Measurements from ENCODE around the gene BRD1.
"Not testable (repeated sequence)": the region's sequence is repeated elsewhere in the genome, so short reads cannot be mapped to it uniquely, and the experiment has no call there.

Gene BRD1

DNA sequence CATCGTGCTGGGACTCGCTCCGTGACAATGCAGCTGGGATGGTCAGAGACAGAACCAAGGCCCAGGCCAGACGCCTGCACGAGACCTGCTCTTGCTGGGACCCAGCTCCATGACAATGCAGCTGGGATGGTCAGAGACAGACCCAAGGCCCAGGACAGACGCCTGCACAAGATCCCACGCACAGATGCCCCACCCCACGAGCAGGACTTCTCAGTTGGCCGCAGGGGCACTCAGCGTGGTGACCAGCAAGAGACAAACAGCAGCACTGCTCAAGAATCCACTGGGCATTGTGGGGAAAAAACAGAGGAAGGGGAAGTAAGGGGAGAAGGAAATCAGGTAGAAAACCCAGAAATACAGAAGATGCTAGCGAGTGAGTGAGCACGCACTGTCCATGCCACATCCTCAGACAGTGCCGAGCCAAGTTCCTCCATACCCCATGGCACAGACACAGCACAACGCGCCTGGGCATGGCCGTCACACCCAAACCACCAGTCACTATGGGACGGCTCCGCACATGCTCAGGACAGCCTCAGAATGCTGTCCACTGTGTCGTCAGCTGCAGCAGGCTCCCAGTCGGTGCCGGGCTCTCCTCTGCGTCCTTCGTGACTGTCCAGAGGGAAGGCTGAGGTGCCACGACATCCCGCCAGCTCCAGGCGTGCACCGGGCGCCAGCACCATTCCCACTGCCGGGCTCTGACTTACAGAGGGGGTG, 44.5 kb downstream of the BRD1 start:
- DNase-seq (ENCODE audit: low read depth), result no peak

- not testable (repeated sequence) for DNase-seq (ENCODE audit: low read depth)
Observed at GRCh38 chr22:49781886-49782285, 45.8 kb downstream of the BRD1 start.

DNA sequence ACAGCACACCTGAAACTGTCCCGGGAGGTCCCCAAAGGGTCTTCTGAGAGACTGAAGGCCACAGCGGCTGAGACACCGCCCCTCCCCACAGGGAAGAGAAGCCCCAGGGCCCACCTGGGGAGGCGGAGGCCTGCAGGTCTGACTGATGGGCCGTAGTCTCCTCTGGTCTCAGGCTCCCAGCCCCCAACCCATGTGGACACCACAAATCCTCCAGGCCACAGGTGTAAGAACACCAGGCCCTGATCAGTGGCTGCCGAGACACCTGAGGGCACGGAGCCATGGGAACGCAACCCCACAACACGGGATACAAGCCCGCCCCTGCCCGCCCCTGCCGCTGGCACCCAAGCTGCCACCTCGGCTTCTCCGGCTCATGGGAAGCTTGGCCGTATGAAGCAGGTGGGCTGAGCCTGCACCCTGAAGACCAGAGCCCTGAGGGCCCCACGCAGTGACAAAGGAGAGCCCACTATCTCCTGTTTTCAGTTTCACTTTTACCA, 46.3 kb downstream of the BRD1 start:
- DNase-seq (ENCODE audit: low read depth), result no peak

DNA sequence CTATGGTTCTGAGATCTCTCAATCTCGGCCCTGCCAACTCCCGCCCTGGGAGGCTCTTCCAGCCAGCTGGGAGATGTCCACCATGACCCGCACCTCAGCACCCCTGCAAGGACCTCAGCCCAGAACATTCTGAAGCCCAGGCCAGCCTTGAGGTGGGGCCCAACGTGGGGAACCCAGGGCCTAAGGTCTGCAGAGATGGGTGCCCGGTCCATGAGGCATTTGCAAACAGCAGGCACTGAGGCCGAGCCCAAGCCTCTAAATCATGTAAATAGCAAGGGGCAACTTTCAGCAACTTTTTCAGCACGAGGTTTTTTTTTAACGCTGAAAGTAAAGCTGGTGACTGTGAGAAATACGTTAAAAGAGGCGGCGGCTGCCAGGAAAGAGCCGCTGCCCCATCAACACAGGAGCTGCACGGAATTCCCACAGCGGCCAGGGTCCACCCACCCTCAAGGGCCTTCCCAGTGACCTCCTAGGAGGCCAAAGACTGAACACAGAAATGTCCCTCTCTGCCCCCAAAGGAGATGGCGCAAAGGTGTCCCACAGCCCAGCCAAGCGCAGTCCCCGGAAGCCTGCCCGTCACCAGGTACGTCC, 46.9 kb downstream of the BRD1 start:
- DNase-seq (ENCODE audit: low read depth), result no peak

GRCh38 chr22:49779853-49780697, 47.6 kb downstream of the BRD1 start:
- DNase-seq (ENCODE audit: low read depth), result peak; percentile 26

DNA sequence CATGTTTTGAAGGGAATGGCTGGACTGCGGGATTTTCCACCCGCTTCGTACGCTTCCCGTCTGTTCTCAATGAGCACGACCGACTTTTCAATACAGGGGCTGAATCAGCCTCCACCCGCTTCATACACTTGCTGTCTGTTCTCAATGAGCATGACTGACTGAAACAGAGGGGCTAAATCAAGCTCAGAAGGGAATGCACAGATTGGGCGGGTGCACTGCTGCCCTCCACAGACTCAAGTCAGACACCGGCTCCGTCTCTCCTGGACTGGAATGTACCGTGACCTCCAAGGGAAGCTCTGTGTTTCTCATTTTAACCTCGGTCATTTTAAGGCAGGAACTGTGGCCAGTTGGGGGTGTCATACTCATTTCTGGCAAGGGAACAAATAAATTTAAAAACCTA, 48.5 kb downstream of the BRD1 start:
- DNase-seq (ENCODE audit: low read depth), result no peak

GRCh38 chr22:49777569-49778249, 50.0 kb downstream of the BRD1 start:
- DNase-seq (ENCODE audit: low read depth), result no peak

DNA sequence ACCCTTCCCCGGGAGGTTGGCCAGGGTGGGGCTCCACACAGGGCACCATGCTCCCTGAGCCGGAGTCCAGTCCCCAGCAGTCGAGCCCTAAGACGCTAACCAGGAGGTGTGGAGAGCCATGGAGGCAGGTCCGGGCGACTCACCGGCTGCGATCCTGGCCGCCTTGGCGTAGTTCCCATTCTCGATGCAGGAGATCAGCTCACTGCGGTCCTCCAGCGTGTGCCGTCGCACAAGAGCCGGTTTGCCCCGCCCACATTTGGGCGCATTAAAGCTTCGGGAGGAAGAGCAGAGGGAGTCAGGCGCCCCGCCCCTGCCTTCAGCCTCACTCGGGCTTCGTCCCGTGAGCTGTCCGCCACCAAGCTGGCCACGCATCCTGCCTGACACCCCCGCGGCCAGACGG, 50.8 kb downstream of the BRD1 start:
- DNase-seq (ENCODE audit: low read depth), result no peak

DNA sequence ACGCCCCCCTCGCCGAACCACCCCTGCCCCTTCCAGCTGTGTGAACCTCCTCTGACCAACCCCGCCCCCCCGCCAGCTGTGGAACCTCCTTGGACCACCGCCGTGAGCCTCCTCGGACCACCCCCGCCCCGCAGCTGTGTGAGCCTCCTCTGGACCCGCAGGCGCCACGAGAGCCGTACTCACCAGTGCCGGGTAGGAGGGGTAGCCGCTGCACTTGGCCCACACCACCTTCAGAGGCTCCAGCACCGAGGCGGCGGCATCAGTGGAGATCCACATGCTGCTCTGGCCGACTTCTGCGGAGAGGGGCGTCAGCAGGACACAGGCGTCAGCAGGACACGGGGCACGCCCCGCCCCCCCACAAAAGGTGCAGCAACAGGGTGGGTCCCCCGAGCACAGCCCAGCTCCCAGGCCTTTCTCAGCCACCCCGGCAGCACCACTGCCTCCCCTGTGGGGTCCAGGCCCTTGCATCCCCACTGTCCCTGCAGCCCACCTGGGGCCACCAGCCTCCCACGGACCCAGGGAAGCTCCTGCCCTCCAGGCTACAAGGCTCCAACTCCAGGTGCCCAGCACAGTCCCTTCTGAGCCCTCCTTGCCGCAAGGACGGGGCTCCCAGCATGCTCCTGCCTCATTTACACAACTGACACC, 51.7 kb downstream of the BRD1 start:
- no peak for DNase-seq (ENCODE audit: low read depth)

GRCh38 chr22:49775191-49775866, 52.3 kb downstream of the BRD1 start:
- DNase-seq (ENCODE audit: low read depth), result no peak

DNA sequence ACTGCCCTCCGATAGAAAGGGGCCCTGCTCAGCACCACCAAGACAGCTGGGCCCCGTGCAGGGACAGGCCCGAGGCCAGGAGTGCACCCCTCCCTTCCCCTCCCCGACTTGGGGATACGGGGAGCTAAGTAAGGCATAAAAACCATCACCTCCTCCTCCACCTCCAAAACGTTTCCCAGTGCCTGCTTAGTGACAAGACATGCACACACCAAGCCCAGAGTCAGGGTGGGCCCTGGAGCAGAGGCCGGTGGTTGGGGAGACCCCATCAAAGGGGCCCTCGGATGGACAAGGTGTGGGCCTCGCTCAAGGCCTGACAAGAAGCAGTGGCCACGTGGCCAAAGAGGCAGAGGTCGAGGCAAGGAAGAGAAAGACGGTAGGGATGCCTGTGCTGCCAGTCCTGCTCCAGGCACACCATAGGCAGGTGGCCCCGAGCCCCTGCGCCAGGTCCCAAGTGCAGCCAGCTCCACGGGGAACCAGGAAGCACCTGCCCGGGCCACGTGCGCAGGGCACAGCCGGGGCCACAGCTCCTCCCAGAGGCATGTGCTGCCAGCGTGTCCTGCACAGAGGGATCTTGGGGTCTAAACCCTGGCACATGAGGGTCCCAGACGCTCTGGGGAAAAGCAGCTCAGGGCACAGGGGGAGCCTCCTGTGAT, 53.0 kb downstream of the BRD1 start:
- DNase-seq (ENCODE audit: low read depth), result no peak

DNA sequence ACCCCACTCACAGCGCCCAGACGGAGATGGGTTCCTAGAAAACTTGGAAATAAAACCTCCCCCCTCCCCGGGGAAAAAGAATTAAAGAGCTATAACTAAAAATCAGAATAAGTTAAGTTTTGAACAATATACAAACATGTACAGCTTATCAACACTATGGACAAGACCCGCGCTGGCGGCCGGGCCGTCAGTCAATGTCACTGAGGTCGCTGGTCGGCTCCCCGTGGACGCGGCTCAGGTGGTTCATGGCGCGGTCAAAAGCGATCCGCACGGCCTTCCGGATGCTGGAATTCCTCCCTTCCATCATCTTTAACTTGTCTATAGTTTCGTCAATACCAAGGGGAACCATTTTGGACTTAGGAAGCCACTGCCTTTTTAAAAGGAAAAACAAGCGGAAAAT, 53.6 kb downstream of the BRD1 start:
- no peak for DNase-seq (ENCODE audit: low read depth)

DNA sequence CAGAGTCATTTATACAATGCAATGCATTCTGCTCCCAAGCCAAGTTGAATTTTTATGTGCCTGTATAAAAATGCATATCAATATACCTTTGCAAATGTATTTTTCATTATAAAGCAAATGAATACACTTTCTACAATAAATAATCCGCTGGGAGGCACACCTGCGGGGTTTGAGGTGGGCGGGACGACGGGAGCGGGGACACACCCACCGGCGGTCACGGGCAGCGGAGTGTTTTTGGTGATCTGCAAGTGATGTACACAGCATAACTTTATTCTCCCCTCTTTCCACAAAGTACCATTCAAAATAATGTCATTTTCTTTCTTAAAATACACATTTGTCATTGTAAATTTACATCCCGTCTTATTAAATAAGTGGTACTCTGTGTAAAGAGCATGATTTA, 54.1 kb downstream of the BRD1 start:
- DNase-seq (ENCODE audit: low read depth), result no peak

DNA sequence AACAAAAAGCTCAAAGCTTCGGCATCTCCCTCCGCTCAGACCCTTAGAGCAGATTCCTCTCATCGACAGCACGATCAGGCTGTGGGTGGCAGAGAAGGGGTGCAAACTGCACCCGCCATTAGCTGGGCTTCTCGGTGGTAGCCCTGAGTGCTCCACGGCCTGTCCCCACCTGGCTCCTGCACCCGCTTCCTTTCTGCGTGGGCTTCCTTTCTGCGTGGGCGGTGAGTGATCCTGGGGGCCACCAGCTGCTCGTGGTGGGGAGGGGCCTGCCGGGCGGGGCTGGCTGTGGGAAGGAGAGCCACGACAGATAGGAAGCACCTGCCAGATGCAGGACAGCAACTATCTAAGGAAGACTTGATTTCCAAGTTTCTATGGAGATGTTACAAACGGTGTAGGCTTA, 55.0 kb downstream of the BRD1 start:
- no peak for DNase-seq (ENCODE audit: low read depth)

GRCh38 chr22:49771266-49772065, 56.2 kb downstream of the BRD1 start:
- DNase-seq (ENCODE audit: low read depth), result no peak

GRCh38 chr22:49770547-49771265, 57.0 kb downstream of the BRD1 start:
- DNase-seq (ENCODE audit: low read depth), result no peak

DNA sequence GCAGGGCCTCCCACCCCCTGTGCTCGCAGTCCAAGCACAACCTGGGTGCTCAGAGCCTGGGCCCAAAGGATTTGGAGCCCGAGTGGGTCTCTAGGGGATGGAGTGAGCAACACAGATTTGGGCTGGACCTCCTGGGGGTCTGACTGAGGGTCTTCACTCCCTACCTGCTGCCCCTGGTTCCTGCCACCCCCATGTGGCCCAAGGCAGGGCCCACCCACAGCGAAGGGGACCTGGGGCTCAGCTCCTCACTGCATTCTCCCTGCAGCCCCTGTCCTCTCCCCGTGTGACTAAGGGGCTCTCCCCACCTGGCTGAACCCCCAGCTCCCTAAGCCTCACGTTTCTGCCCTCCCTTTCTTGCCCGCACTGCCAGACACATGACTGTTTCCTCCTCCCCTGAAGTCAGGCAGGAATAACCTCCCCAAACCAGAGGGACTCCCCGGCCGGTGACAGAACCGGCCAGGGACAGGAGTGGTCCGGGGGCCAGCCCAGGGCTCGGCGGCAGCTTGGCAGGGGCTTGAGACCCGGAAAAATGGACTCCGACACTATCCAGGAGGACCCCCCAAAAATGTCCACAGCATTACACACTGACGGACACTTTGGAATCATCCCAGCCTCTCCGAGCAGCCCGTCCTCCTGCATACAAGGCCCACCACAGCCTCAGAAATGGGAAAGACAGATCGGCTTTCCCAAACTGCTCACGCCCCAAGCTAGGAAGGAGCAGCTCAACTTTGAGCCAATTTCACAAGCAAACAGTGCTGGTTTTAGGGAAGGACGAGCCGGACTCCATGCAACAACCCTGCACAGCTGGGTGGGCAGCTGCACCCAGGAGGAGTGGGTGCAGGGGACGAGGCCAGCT, 57.8 kb downstream of the BRD1 start:
- no peak for DNase-seq (ENCODE audit: low read depth)

GRCh38 chr22:49768951-49769690, 58.6 kb downstream of the BRD1 start:
- DNase-seq (ENCODE audit: low read depth), result no peak
